ENCODE measurements around the gene RAB3A.
A peak's percentile ranks its signal among the peaks of the same experiment; 100 is the strongest.
"Not testable (repeated sequence)": the region's sequence is repeated elsewhere in the genome, so short reads cannot be mapped to it uniquely, and the experiment has no call there.

Gene RAB3A

DNA sequence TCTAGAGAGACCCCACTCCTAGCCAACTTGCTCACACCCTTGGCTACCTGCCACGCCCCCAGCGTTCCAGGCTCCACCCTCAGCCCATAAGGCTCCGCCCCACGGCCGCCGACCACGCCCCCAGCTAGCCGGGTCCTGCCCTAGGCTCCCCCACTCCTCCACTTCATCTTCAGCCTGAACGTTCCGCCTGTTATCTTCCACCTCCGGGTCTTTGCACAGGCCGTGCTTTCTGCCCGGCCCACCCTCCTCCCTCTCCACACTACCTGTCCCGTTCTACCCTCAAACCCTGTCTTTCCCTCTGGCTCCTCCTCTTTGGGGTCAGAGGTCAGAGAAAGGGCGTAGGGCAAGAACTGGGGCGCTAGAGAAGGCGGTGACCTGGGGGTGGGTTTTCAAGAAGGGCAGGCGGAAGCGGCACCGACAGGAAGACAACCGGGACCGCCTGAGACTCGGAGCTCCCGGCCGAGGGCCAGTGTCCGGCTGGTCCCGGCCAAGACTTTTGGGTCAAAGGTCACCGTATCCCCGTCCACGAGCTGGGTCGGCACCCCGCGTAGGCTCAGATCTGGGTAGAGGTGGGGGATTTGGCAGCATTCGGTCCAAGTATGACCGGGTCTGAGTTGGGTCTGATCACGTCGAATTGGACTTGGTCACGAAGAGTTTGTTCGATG is 20.1 kb upstream of the RAB3A start:
- no peak for DNase-seq

GRCh38 chr19:18221815-18222725 is 18.2 kb upstream of the RAB3A start:
- no peak for DNase-seq

DNA sequence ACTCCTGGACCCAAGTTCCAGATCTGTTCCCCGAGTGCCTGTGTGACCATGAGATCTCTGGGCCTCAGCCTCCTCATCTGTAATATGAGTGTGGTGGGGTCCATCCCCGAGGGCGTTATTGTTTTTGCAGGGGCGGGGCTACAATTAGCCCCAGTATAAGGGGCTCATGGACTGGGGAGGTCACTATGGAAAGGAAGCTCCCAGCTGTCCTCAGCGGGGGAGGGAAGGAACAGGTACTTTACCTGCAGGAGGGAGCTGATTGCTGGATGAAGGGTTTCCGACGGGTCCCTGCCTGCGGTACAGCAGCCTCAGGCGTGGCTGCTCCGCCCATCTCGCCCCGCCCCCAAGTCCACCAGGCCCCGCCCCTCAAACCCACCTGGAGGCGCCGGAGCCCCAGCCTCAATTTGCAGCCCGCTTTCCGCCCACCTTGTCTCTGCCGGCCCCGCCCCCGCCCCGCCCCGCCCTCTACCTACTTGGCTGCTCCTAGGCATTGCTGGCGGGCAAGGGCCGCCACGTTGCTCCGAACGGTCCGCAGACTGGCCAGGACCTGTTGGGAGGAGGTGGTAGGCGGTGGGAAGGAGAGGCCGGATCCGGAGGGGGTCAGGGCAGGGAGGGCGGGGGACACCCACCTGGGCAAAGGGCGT is 16.9 kb upstream of the RAB3A start:
- DNase-seq, result no peak

GRCh38 chr19:18219911-18220631 is 16.2 kb upstream of the RAB3A start:
- no peak for DNase-seq

DNA sequence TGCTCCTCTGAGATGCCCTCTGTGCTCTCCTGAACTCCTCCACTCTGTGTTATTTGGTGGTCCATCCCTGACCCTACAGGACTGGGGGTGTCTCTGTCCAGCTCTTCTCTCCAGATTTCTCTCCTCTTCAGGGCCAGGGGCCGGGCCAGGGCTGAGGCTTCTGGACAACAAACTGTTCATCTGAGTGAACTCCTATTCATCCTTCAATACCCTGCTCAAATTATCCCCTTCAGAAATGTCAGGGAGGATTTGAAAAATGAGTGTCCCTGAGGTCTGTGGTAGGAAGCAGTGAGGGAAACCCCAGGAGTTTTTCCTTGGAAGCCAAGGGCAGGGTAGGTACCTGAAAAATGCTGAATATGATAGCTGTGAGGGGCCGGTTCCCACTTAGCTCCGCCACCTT is 14.8 kb upstream of the RAB3A start:
- DNase-seq, result no peak

GRCh38 chr19:18218159-18218558 is 14.3 kb upstream of the RAB3A start:
- DNase-seq, result no peak

GRCh38 chr19:18216789-18217188 is 12.9 kb upstream of the RAB3A start:
- DNase-seq, result no peak

- no peak for DNase-seq
These were observed 11.1 kb upstream of the RAB3A start for GRCh38 chr19:18214779-18215433.

DNA sequence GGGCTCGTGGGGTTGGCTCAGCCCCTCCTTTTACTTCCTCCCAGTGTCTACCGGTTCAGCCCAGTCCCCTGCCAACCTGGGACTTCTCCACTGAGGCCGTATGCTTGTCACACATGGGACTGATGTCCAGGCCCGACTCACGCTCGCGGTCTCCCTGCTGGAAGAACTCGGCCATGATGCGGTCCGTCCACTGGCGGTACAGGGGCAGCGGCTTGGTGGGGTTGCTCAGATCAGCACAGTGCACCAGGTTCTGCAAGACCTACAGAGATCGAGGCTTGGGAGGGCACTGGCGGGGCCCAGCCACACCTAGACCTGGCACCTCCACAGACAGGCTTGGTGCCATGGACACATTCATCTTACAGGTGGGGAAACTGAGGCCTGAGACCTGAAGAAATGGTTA is 7.8 kb upstream of the RAB3A start:
- no peak for DNase-seq

DNA sequence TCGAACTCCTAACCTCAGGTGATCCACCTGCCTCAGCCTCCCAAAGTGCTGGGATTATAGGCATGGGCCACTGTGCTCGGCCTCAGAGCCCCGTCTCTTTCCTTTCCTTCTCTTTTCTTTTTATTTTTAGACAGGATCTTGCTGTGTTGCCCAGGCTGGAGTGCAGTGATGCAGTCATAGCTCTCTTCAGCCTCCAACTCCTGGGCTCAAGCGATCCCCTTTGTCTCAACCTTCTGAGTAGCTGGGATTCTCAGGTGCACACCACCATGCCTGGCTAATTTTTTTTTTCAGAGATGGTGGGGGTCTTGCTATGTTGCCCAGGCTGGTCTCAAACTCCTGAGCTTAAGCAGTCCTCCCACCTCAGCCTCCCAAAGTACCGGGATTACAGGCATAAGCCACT is 6.1 kb upstream of the RAB3A start:
- not testable (repeated sequence) for DNase-seq

GRCh38 chr19:18208098-18208951 is 4.5 kb upstream of the RAB3A start:
- peak; percentile 38 for DNase-seq

- DNase-seq, result no peak
These were observed 2.2 kb upstream of the RAB3A start for GRCh38 chr19:18206018-18206417.

GRCh38 chr19:18205200-18205892 is 1.5 kb upstream of the RAB3A start:
- DNase-seq, result peak; percentile 17

- DNase-seq, result no peak
These were observed 755 bp upstream of the RAB3A start for GRCh38 chr19:18204394-18205199.

DNA sequence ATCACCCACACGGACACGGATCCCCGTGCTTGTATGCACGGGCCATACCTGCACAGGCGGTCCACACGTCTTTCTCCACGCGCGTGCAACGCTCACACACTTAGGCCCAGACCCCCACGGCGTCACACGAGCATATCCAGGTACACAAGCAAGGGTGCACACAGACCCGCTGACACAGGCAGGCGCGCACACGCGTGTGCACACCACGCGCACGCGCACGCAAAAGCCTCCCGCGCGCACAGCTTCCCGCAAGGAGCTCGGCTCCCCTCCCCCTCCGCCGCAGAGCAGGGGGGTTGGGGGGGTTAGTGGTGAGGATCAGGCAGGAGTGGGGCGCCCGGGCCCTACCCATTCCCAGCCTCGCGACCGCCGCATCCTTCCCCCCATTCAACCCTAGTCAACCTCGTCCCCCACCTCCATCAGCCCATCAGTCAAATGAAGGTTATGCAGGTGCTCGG is 407 bp downstream of the RAB3A start:
- peak; percentile 72 for DNase-seq

GRCh38 chr19:18202778-18203407 is 949 bp downstream of the RAB3A start:
- DNase-seq, result peak; percentile 21

- DNase-seq, result no peak
These were observed 1.5 kb downstream of the RAB3A start for GRCh38 chr19:18202397-18202777.

- no peak for DNase-seq
These were observed 5.5 kb downstream of the RAB3A start for GRCh38 chr19:18198374-18198773.

DNA sequence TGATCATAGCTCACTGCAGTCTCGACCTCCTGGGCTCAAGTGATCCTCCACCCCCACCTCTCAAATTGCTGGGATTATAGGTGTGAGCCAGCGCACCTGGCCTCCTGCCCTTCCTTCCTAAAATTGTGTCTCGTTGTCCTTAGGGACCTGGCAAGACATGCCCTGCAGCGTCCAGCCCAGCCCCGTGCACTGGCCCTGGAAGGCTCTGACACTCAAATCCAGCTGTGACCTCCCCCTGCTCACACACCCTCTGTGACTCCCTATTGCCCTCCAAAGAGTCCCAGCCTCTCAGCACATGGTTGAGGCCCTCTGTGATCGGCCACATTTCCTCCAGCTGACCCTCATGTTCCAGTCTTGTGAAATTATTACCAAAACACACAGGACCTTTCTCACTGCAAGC is 5.9 kb downstream of the RAB3A start:
- no peak for DNase-seq

DNA sequence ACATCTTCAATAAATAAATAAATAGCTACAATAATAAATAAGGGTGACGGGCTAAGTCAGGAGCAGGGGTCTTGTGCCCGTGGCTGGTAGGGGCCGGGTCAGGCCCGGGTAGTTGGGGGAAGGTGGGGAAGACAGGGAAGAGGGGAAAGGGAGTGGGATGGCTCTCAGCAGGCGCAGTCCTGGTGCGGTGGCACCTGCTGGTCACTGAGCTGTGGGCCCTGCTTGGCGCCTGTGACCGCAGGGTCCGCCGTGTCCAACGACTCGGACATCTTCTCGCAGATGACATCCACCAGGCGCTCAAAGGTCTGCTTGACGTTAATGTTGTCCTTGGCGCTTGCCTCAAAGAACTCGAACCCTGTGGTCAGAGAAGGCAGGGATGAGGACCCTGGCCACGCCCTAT is 6.5 kb downstream of the RAB3A start:
- DNase-seq, result no peak

Data from NCI-H1092 treated with DMSO at 0.1 percent for 48 hours (cell line).